Osteoblast (primary cell): ENCODE measurements around the gene ACACB. TPM values are rescaled to one million over a fixed set of nuclear protein-coding genes. Genes with fewer than 3 reads are reported as not detected.

ENCODE experiments used
- DNase-seq: peaks from one replicate; pipeline ENCODE4 v3.0.0; 2011; ENCODE audit warnings: low spot score, mixed read lengths; ENCODE audit not compliant: insufficient read length; ENCODE audit errors: missing footprints
- H2AFZ ChIP-seq: 2 replicates; pipeline ENCODE4 v1.6.0; 2011; ENCODE audit warnings: mild to moderate bottlenecking, low read length
- H3K27ac ChIP-seq: 2 replicates; pipeline ENCODE4 v1.5.1; 2011; ENCODE audit warnings: mild to moderate bottlenecking, low read depth, low read length, moderate library complexity
- H3K27me3 ChIP-seq: 2 replicates; pipeline ENCODE4 v1.6.0; 2012; ENCODE audit warnings: mild to moderate bottlenecking, control low read depth, inconsistent platforms, low read length, moderate library complexity; ENCODE audit not compliant: insufficient read depth
- H3K36me3 ChIP-seq: 2 replicates; pipeline ENCODE4 v1.5.1; 2011; ENCODE audit warnings: mild to moderate bottlenecking, low read length, control low read depth, moderate library complexity; ENCODE audit not compliant: insufficient read depth
- H3K4me1 ChIP-seq: 2 replicates; pipeline ENCODE4 v1.5.1; 2011; ENCODE audit warnings: mild to moderate bottlenecking, low read length, control low read depth, moderate library complexity; ENCODE audit not compliant: insufficient read depth
- H3K4me2 ChIP-seq: 2 replicates; pipeline ENCODE4 v1.6.0; 2011; ENCODE audit warnings: mild to moderate bottlenecking, low read length; ENCODE audit not compliant: insufficient read depth
- H3K4me3 ChIP-seq: fragments of 200-600 bp; sonication (generic); 3 replicates; pipeline ENCODE4 v1.5.1; 2012; ENCODE audit warnings: mild to moderate bottlenecking, low read length, inconsistent platforms; ENCODE audit not compliant: insufficient read depth
- H3K79me2 ChIP-seq: 2 replicates; pipeline ENCODE4 v1.6.0; 2012; ENCODE audit warnings: mild to moderate bottlenecking, low read length, control low read depth, inconsistent platforms; ENCODE audit not compliant: insufficient read depth
- H3K9me3 ChIP-seq: 2 replicates; pipeline ENCODE4 v1.5.1; 2011; ENCODE audit warnings: low read depth, low read length, control low read depth
- H4K20me1 ChIP-seq: 2 replicates; pipeline ENCODE4 v1.6.0; 2012; ENCODE audit warnings: mild to moderate bottlenecking, low read length, control low read depth; ENCODE audit not compliant: insufficient read depth
- CTCF ChIP-seq: IDR thresholded peaks from 2 replicates; pipeline ENCODE4 v1.5.1; 2011; ENCODE audit warnings: mild to moderate bottlenecking, low read depth, low read length, moderate library complexity; ENCODE audit errors: extremely low read depth
- total RNA-seq: library from RNA; depleted of rRNA; stranded (reverse); fragments of >200 nt; gene quantifications from 2 replicates; pipeline ENCODE4 v1.2.3, GENCODE V29; 2012

Gene ACACB
- total RNA-seq, 1 donor, result 13.8 TPM

GRCh38 chr12:109156036-109156435 is 39.6 kb downstream of the ACACB start:
- H4K20me1 ChIP-seq, result no peaks in the 10 kb centered on the region
- H3K36me3 ChIP-seq, result no peaks in the 10 kb centered on the region
- H3K27ac ChIP-seq, result no peak overlapping the region
- no peak overlapping the region for H3K4me3 ChIP-seq
- no peak for TF ChIP-seq CTCF
- peaks cover 4% of the 10 kb centered on the region for H3K27me3 ChIP-seq
- no peaks in the 10 kb centered on the region for H3K9me3 ChIP-seq
- no peak overlapping the region for H3K4me2 ChIP-seq
- H3K79me2 ChIP-seq, result no peaks in the 10 kb centered on the region
- no peak for DNase-seq
- H2AFZ ChIP-seq, result no peak overlapping the region
- H3K4me1 ChIP-seq, result peaks cover 11% of the 10 kb centered on the region

GRCh38 chr12:109156586-109156985 is 40.2 kb downstream of the ACACB start:
- no peaks in the 10 kb centered on the region for H3K79me2 ChIP-seq
- no peak overlapping the region for H3K4me2 ChIP-seq
- H3K36me3 ChIP-seq, result no peaks in the 10 kb centered on the region
- H2AFZ ChIP-seq, result no peak overlapping the region
- no peak for DNase-seq
- peaks cover 11% of the 10 kb centered on the region for H3K4me1 ChIP-seq
- H3K27ac ChIP-seq, result no peak overlapping the region
- H3K4me3 ChIP-seq, result no peak overlapping the region
- TF ChIP-seq CTCF, result no peak
- no peaks in the 10 kb centered on the region for H3K9me3 ChIP-seq
- no peaks in the 10 kb centered on the region for H4K20me1 ChIP-seq
- peaks cover 4% of the 10 kb centered on the region for H3K27me3 ChIP-seq

DNA sequence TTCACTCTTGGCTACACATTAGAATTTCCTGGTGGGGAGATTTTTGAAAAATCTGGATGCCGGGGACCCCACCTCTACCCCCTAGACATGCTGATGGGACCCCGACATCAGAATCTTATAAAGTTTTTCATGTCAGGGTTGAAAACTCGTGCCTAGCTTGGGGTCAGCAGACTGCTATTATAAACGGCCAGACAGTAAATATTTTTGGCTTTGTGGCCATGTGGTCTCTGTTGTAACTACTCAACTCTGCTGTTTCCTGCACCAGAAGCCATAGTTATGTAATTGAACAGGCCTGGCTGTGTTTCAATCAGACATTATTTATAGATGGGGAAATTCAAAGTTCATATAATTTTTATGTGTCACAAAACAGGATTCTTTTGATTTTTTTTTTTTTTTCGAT is 41.6 kb downstream of the ACACB start:
- no peak for TF ChIP-seq CTCF
- DNase-seq, result no peak
- H3K27me3 ChIP-seq, result peaks cover 2% of the 10 kb centered on the region

DNA sequence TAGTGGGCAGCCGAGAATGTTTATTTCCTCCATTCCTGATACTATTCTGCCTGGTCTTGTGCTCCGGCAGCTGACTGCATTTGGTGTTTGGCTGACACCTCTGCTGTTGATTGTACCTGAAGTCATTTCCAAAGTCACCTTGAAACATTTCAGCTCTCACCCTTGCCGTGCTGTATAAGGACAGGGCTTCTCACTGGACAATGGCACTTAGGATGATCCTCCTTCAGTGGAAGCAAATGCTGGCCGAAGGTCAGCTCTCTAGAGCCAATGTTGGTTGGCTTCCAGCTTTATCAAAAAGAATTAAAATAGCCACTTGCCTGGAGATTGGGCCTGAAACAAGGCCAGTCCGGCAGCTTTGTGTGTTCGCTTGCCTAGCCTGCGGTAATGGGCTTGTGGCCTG is 44.0 kb downstream of the ACACB start:
- Histone ChIP-seq H3K27me3 (peaks cover 2% of the 10 kb centered on the region), H2AFZ (peak overlapping the region; percentile 35), H4K20me1 (no peaks in the 10 kb centered on the region), H3K4me2 (no peak overlapping the region), H3K4me1 (no peaks in the 10 kb centered on the region), H3K36me3 (no peaks in the 10 kb centered on the region), H3K4me3 (no peak overlapping the region), H3K9me3 (no peaks in the 10 kb centered on the region), H3K27ac (no peak overlapping the region), H3K79me2 (no peaks in the 10 kb centered on the region)
- TF ChIP-seq CTCF, result no peak
- no peak for DNase-seq

More for the DNA sequence above, 41.6 kb downstream of the ACACB start:
- Histone ChIP-seq H3K4me3 (no peak overlapping the region), H3K27ac (no peak overlapping the region), H3K79me2 (no peaks in the 10 kb centered on the region), H3K9me3 (no peaks in the 10 kb centered on the region), H3K4me2 (no peak overlapping the region), H3K36me3 (no peaks in the 10 kb centered on the region), H3K4me1 (peaks cover 11% of the 10 kb centered on the region), H4K20me1 (no peaks in the 10 kb centered on the region), H2AFZ (no peak overlapping the region)
